Ascending aorta (tissue), 2 donors: Measurements from ENCODE around the gene LRRC3C. TPM values are rescaled to one million over a fixed set of nuclear protein-coding genes. Genes with fewer than 3 reads are reported as not detected.
A peak's percentile ranks its signal among the peaks of the same experiment; 100 is the strongest.

Experiments
- DNase-seq, 2 donors: peaks; one replicate each; pipeline ENCODE4 v3.0.0-alpha.2; 2019; ENCODE audit warnings: low spot score in 2 of 2
- H3K27ac ChIP-seq, 2 donors: fragments of 200-600 bp; sonication (generic); one replicate each; pipeline ENCODE4 v1.5.1; 2016 to 2017; ENCODE audit warnings: mild to moderate bottlenecking in 1 of 2
- H3K27me3 ChIP-seq: fragments of 200-600 bp; sonication (generic); one replicate; pipeline ENCODE4 v1.5.1; 2017
- H3K36me3 ChIP-seq, 2 donors: fragments of 200-600 bp; sonication (generic); one replicate each; pipeline ENCODE4 v1.5.1; 2016
- H3K4me1 ChIP-seq, 2 donors: fragments of 200-600 bp; sonication (generic); one replicate each; pipeline ENCODE4 v1.5.1; 2016 to 2017; ENCODE audit warnings: mild to moderate bottlenecking in 1 of 2
- H3K4me3 ChIP-seq, 2 donors: fragments of 200-600 bp; sonication (generic); one replicate each; pipeline ENCODE4 v1.5.1; 2016 to 2017; ENCODE audit warnings: mild to moderate bottlenecking in 1 of 2
- H3K9me3 ChIP-seq, 2 donors: fragments of 200-600 bp; sonication (generic); one replicate each; pipeline ENCODE4 v1.5.1; 2016
- CTCF ChIP-seq, 3 experiments: fragments of 200-600 bp in 2 of 3; fragments of 450-650 bp in 1 of 3; sonication (generic) in 2 of 3; IDR thresholded peaks; one replicate each; pipeline ENCODE4 v1.5.1; 2016 to 2019; ENCODE audit warnings: antibody characterized with exemption in 3 of 3, mild to moderate bottlenecking in 1 of 3, moderate library complexity in 1 of 3
- intact Hi-C: fragments of 100-400 bp; cut with DNase I; formaldehyde crosslinking; loops from one replicate; pipeline ENCODE4 v1.15.1; 2023
- total RNA-seq: library from RNA; depleted of rRNA; stranded (reverse); fragments of >200 nt; gene quantifications from one replicate; pipeline ENCODE4 v1.1.0, GENCODE V29; 2016

LRRC3C gene
- total RNA-seq, 1 donor from 2014 or later = not detected

DNA sequence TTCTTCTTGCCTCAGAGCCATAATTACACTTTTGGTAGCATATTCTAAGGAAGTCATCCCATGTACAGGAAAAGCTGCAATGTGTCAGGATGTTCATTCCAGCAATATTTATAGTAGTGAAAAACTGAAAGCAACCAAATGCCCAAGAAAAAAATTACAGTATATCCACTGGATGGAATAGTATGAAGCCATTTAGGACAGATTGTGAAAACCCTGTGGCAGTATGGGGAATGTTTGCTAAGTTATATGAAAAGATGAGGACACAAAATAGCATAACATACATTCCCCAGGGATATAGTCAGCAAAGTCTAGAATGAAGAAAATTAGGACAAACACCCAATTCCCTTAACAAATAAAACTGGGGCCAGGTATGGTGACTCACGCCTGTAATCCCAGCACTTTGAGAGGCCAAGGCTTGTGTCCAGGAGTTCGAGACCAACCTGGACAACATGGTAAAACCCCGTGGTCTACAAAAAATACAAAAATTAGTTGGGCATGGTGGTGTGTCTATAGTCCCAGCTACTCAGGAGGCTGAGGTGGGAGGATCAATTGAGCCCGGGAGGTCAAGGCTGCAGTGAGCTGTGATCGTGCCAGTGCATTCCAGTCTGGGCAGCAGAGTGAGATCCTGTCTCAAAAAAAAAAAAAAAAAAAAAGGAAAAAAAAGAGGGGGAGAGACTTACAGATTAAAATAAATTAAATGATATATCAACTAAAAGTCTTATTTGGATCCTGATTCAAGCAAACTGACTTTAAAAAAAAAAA is 2.3 kb downstream of the LRRC3C start:
- no peaks in the 10 kb centered on the region for H3K36me3 ChIP-seq
- no peak for DNase-seq
- H3K9me3 ChIP-seq = no peaks in the 10 kb centered on the region
- peak overlapping the region in 1 of 2 donors; percentile 27 for H3K4me3 ChIP-seq
- TF ChIP-seq CTCF (IDR thresholded peaks at IDR 0.05) = no peak
- H3K4me1 ChIP-seq = peaks cover 14 to 37% of the 10 kb centered on the region in 2 donors
- no peaks in the 10 kb centered on the region for H3K27me3 ChIP-seq
- peak overlapping the region; percentile 98 to 99 for H3K27ac ChIP-seq
- intact Hi-C loops = loop anchor here (1.0 to 10.0 kb wide), 4 partner anchors 181 to 1063 kb away; partner anchors contain the start of gene PLXDC1

- TF ChIP-seq CTCF (IDR thresholded peaks at IDR 0.05) = no peak
- Histone ChIP-seq H3K27ac (no peak overlapping the region), H3K4me3 (no peak overlapping the region), H3K4me1 (peaks cover under 1 to 15% of the 10 kb centered on the region in 2 donors), H3K27me3 (no peaks in the 10 kb centered on the region), H3K9me3 (no peaks in the 10 kb centered on the region), H3K36me3 (no peaks in the 10 kb centered on the region)
- intact Hi-C loops = no loop called here
- DNase-seq = no peak
These were observed 6.4 kb downstream of the LRRC3C start for GRCh38 chr17:39933912-39934311.

- H3K4me3 ChIP-seq = no peak overlapping the region
- intact Hi-C loops = no loop called here
- H3K36me3 ChIP-seq = no peaks in the 10 kb centered on the region
- no peak overlapping the region for H3K27ac ChIP-seq
- H3K27me3 ChIP-seq = no peaks in the 10 kb centered on the region
- H3K9me3 ChIP-seq = no peaks in the 10 kb centered on the region
- TF ChIP-seq CTCF (IDR thresholded peaks at IDR 0.05) = no peak
- H3K4me1 ChIP-seq = peaks cover 0 to 14% of the 10 kb centered on the region in 2 donors
- no peak for DNase-seq
These were observed 6.8 kb downstream of the LRRC3C start for GRCh38 chr17:39934324-39934723.

- Histone ChIP-seq H3K4me1 (peaks cover 0 to 6% of the 10 kb centered on the region in 2 donors), H3K9me3 (no peaks in the 10 kb centered on the region), H3K36me3 (no peaks in the 10 kb centered on the region), H3K27me3 (no peaks in the 10 kb centered on the region), H3K4me3 (no peak overlapping the region), H3K27ac (no peak overlapping the region)
- no peak for DNase-seq
- intact Hi-C loops = no loop called here
- TF ChIP-seq CTCF (IDR thresholded peaks at IDR 0.05) = no peak
These were observed 8.4 kb downstream of the LRRC3C start for GRCh38 chr17:39935909-39936308.

DNA sequence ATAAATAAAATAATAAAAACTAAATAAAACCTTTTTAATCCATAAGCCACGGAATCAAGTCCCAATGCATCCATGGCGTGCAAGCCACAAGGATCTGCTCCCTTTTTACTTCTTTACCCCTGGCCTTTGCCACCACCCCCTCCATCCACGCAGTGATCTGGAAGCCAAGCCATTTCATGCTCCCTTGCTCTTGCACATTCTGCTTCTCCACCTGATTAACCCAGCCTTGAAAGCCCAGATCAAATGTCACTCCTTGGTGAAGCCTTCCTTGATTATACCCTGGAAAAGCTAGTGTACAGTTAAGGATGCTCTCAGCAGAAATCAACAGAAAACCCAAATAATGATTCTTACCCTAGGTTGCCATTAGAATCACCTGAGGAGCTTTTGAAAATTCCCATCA is 9.9 kb downstream of the LRRC3C start:
- TF ChIP-seq CTCF (IDR thresholded peaks at IDR 0.05) = no peak
- H3K4me1 ChIP-seq = peaks cover 0 to 6% of the 10 kb centered on the region in 2 donors
- no peaks in the 10 kb centered on the region for H3K9me3 ChIP-seq
- no peak for DNase-seq
- H3K27me3 ChIP-seq = no peaks in the 10 kb centered on the region
- H3K4me3 ChIP-seq = no peak overlapping the region
- H3K27ac ChIP-seq = no peak overlapping the region
- intact Hi-C loops = no loop called here
- H3K36me3 ChIP-seq = no peaks in the 10 kb centered on the region
